NCI-H1436 treated with DMSO at 0.1 percent for 48 hours (cell line): ENCODE measurements around the gene LRP8.

Experiments used
- DNase-seq: peaks from one replicate; lab custom pipeline; 2025; lab: John Stamatoyannopoulos, UW

LRP8 gene

GRCh38 chr1:53259932-53260331 lies 67.9 kb downstream of the LRP8 start:
- no peak for DNase-seq

GRCh38 chr1:53258216-53258615 lies 69.7 kb downstream of the LRP8 start:
- no peak for DNase-seq

- DNase-seq: no peak
These were observed 70.3 kb downstream of the LRP8 start for GRCh38 chr1:53257454-53258081.

GRCh38 chr1:53256511-53257453 lies 71.1 kb downstream of the LRP8 start:
- no peak for DNase-seq

GRCh38 chr1:53255031-53255430 lies 72.8 kb downstream of the LRP8 start:
- no peak for DNase-seq

GRCh38 chr1:53254011-53254640 lies 73.7 kb downstream of the LRP8 start:
- no peak for DNase-seq

- DNase-seq: no peak
These were observed 77.5 kb downstream of the LRP8 start for GRCh38 chr1:53250325-53250724.

GRCh38 chr1:53249706-53250105 lies 78.2 kb downstream of the LRP8 start:
- DNase-seq: no peak

GRCh38 chr1:53246261-53247134 lies 81.4 kb downstream of the LRP8 start:
- no peak for DNase-seq

GRCh38 chr1:53244141-53244540 lies 83.7 kb downstream of the LRP8 start:
- DNase-seq: no peak

- no peak for DNase-seq
These were observed 85.5 kb downstream of the LRP8 start for GRCh38 chr1:53242381-53242780.

GRCh38 chr1:53241828-53242227 lies 86.0 kb downstream of the LRP8 start:
- no peak for DNase-seq

GRCh38 chr1:53238197-53239155 lies 89.4 kb downstream of the LRP8 start, which contains the start of gene MAGOH:
Gene MAGOH, minus strand, starts transcription at chr1:53238518. Its CDS starts 70 bp downstream, at chr1:53238448.
- DNase-seq: peak; percentile 59

GRCh38 chr1:53237638-53238037 lies 90.2 kb downstream of the LRP8 start:
- DNase-seq: no peak

GRCh38 chr1:53220962-53221286 lies 106.9 kb downstream of the LRP8 start:
- DNase-seq: no peak

GRCh38 chr1:53220171-53220961 lies 107.5 kb downstream of the LRP8 start, which contains the start of gene CZIB:
Gene CZIB, minus strand, starts transcription at chr1:53220634. Its CDS starts 59 bp downstream, at chr1:53220575.
- DNase-seq: peak; percentile 44

- DNase-seq: no peak
These were observed 108.2 kb downstream of the LRP8 start for GRCh38 chr1:53219711-53220110.

- DNase-seq: no peak
These were observed 109.7 kb downstream of the LRP8 start for GRCh38 chr1:53218201-53218600.

- DNase-seq: no peak
These were observed 113.4 kb downstream of the LRP8 start for GRCh38 chr1:53214376-53214940.
